NCI-H2227 treated with DMSO at 0.1 percent for 48 hours (cell line): ENCODE results near the gene TUBGCP4.

Experiments
- DNase-seq: peaks from one replicate; lab custom pipeline; 2025; lab: John Stamatoyannopoulos, UW

TUBGCP4 gene

DNA sequence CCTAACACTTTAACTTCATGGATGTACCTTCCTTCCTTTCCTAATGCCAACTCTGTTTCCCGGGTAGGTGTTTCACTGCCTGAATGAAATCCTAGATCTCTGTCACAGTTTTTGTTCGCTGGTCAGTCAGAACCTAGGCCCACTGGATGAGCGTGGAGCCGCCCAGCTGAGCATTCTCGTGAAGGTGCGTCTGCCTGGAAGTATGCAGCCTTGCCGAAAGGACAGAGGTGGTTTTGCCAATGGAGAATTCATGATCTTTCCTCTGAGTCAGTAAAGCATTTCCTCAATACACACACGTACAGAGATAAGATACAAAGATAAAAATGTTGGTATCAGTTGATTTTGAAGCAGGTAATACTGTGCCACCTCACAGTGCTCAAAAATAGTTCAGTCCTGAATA is 32.7 kb downstream of the TUBGCP4 start:
- no peak for DNase-seq

DNA sequence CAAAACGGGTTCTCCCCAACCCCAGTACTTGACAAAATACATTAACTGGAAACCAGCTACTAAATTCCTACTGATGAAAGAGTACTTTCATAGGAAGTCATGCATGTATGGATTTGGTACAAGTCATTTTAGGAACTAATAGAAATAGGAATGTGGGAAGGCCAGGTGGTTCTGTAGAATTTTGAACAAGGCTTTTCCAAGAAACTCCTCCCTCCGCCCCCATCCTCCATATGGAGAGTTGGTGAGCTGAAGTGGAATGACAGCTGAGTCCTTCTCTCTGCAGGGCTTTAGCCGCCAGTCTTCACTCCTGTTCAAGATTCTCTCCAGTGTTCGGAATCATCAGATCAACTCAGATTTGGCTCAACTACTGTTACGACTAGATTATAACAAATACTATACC is 33.2 kb downstream of the TUBGCP4 start:
- DNase-seq = no peak

DNA sequence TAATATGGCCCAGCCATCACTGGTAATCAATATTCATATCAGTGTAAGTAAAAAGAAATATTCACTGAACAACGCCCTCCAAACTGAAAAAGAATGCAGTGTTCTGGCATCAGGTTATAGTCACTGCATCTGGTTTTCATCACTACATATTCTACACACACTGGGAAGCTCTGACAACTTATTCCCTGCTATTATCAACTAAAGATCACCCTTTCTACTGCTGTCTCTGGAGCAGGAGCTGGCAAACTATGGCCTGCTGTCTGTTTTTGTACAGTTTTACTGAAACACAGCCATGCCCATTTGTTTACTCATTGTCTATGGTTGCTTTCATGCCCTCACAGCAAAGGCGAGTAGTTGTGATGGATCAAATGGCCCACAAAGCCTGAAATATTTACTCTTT is 35.3 kb downstream of the TUBGCP4 start:
- no peak for DNase-seq

DNA sequence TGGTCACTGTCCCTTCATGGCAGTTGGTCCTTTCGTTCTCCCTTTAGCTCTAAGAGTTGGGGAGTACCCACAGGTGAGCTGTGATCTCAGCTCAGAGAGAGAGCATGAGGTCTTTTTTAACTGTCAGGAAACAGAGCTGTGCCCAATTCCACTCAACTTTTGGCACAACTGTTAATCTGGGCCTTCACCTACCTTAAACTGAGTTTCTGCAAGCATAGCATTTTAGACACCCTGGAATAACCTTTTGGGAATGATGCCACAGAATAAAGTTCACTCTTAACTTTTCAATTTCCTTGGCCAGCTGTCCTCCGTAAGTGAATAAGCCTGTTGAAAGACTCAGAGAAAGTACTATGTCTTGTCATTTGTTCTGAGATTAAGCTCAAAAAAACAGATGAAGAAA is 35.9 kb downstream of the TUBGCP4 start:
- DNase-seq = no peak

DNA sequence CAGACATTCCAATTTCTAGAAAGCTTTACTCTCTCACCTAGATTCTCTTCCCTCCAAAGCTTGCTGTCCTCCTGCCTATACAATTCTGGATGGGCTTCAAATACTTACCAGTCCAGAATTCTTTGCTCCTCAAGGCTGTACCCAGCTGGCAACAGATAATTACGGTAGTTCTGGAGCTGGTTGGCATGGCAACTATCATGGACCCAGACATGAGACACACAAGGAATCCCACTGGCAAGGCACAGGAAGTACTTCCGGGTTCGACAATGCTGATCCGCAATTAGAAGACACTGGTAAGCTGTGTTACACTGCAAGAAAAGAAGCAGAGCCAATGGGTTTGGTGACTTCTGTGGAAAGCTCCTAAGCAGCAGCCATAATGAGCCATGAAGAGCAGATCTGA is 37.9 kb downstream of the TUBGCP4 start:
- peak; percentile 14 for DNase-seq

DNA sequence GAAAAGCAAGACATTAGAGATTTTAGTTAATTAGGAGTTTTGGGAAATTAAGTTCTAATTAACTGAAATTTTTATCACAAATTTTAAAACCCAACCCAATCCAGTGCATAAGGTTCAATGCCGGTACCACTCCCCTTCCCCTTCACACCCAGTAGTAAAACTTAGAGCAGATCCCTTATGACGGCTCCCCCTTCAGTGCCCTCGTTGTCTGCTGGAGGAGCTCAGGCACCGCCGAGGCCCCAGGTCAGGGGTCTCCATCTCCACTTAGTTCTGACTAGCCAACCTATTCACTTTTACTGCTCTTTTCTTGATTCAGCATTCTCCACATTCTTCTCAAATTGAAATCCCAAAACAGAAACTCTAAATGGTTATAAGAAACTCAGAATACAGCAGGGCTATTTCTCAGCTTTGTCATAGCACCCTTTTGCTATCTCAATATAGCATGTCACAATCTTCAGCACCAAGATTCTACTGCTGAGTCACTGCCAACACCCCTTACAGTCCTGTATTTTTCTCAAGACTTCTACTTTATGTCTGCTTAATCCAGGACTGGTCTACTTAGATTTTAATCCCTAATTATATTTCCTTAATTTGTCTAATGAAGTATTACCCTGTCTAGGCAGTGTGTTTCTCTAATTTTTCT is 39.8 kb downstream of the TUBGCP4 start:
- DNase-seq = no peak

DNA sequence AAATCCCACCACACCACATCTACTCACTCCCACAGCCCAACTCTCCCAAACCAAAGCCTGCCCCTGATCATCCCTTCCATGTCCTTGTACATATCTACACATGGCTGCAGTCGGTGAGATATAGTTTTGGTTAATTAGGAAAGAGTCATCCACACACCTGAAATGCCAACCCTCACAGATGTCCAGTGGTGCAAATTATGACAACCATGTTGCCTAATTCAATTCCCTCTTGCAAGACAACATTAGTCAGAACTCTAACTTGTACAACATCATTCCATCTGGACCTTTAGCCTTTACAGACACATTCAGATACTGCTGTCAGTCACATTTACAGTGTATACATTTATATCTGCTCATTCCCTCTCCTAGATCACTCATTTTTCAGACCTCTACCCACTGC is 41.2 kb downstream of the TUBGCP4 start:
- no peak for DNase-seq

DNA sequence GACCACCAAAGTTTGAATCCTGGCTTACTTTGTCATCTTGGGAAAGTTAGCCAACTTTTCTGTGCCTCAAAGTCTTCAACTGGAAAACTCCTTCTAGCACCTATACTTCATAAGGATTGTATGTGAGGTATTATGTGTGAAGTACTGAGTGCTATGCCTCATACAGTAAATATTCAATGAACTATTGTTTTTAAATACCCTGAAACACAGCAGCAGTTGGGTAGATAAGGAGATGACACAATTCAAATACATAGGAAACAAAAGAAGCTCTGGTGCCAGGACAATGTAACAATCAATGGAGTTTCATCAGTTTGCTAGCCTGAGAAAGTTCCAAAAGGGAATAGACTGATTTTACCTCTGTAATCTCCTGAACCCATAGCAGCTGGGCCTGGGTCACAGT is 43.3 kb downstream of the TUBGCP4 start:
- DNase-seq = no peak

DNA sequence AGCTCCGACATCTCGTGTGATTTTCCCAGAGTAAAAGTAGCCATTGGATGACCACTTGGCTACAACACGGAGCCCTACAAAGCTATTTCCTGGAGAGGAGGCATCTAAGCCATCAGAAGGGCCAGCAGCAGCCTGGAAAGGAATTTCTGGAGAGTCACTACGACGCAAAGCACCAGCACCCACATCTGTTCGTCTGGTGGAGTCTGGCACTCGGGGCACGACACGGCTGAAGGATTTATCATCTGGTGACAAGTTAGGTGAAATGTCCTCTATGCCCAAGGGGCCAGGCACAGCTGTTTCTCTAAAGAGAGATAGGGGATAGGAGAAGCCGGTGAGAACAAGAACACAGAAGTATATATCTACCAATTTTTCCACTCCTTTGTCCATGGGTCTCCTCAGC is 49.5 kb downstream of the TUBGCP4 start:
- DNase-seq = no peak

DNA sequence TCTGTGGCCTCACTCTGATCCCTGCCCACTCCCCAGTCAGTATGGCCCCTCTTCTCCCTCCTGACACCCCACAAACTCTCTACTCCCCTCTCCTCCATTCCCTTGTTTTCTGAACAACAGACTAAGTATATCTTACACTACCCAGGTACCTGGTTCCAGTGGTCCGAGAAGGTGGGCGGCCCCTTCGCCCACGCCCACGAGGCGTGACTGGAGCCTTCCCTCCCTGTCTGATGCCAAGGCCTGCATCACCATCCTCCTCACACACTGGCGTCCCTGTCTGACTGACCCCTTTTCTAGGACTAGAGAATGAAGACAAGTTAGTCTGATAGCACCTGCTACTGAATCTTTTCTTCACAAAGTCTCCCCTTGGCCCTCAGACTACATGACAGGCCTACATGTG is 50.0 kb downstream of the TUBGCP4 start:
- no peak for DNase-seq

DNA sequence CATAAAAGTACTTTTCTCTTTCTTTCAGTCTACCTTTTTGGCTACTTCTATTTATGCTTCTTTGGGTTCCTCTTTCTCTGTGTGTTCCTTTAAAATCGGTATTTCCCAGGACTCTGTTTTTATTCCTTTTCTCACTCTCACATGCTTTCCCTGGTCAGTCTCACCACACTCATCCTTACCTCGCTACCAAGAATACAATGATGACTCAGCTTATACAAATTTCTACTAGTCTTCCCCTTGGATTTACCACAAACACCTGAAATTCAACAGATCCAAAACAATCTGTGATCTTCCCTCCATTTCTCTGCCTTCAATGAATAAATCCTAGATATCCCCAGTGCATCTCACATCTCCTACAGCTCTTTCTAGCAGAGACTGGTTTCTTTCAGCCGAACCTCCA is 52.9 kb downstream of the TUBGCP4 start:
- no peak for DNase-seq

DNA sequence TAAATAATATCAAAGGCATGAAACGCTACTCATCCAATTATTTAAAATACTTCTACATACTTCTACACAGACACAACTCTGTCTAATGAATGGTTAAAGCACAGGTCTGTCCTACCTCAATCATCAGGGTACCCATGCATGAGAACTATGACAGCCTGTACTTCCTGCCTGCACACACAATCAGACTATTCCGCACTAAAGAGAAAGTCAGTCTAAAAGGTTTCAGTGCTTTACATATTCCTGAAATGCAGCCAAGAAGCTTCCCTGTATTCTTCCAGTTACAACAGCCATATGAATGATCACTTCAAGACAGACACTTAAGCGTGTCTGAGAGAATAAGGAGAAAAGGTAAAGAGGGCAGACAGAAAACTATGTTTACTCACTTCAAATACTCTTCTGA is 58.8 kb downstream of the TUBGCP4 start:
- no peak for DNase-seq

DNA sequence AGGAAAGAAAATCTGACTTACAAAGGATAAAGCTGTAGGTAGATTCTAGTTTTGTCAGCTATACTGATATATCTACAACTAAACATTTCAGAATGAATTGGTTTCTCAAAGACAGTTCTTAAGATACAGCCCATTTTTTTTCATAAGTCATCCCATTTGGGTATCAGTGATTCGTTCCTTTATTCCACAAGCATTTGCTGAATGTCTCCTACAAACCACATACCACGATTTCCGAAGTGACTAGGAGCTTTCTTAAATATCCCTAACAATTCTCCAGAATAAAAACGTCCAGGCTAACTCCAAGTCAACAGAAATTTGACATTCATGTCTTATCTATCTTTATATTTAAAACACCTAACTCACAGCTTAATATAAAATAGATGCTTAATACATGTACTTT is 62.3 kb downstream of the TUBGCP4 start:
- no peak for DNase-seq

DNA sequence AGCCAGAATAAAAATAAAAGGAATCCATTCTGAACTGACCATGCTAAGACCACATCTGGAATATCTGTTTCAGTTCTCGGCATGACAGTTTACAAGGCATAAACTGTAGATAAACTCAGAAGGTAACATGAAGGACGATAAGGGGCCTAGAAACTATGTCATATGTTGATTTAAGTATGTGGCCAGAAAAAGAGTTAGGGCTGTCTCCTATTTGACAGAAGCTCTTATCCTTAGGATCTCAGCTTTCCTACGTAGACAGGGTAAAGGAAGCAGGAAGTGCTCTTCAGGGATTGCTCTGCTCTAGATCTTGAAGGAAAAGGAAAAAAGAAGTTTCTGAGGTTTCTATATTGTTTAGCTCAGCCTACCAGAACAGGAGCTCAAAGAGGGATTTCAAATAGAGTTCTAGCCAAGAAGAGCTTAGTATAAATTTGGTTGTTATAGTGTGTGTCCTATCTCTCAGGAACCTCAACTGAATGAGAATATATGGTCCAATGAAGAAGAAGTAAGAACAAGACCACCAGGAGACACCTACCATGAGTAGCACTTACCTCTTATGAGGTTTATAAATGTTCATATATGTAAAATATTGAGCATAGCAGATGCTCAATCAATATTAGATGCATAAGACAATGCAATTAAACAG is 62.9 kb downstream of the TUBGCP4 start:
- no peak for DNase-seq

DNA sequence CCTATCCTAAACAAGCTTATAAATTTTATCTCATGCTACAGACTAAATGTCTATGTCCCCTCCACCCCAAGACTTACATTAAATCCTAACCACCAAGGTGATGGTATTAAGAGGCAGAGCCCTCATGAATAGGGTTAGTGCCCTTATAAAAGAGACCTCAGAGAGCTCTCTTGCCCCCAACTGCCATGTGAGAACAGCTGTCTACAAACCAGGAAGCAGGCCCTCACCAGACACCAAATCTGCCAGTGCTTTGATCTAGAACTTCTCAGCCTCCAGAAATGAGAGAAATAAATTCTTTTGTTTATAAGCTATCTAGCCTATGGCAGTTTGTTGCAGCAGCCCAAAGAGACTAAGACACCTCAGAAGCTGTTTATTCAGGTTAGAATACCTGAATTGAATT is 63.5 kb downstream of the TUBGCP4 start:
- DNase-seq = no peak

DNA sequence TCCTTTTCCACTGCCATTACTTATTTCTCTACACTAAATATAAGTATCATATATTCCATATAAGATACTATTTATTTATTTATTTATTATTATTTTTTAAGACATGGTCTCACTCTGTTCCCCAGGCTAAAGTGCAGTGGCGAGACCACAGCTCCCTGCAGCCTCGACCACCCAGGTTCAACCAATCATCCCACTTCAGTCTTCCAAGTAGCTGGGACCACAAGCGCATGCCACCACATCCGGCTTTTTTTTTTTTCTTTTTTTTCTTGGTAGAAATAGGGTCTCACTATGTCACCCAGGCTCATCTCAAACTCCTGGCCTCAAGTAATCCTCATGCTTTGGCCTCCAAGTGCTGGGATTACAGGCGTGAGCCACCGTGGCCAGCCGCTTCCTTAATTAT is 65.5 kb downstream of the TUBGCP4 start:
- DNase-seq = no peak

DNA sequence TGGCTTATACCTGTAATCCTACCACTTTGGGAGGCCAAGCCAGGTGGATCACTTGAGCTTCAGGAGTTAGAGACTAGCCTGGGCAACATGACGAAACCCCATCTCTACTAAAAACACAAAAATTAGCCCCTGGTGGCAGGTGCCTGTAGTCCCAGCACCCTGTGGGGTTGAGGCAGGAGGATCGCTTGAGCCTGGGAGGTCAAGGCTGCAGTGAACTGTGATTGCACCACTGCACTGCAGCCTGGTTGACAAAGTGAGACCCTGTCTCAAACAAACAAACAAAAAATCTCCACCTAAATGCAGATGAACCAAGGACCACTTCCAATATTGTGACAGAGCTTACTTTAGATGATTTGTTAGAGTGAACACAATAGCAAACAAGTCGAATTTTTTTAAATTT is 68.4 kb downstream of the TUBGCP4 start:
- no peak for DNase-seq

DNA sequence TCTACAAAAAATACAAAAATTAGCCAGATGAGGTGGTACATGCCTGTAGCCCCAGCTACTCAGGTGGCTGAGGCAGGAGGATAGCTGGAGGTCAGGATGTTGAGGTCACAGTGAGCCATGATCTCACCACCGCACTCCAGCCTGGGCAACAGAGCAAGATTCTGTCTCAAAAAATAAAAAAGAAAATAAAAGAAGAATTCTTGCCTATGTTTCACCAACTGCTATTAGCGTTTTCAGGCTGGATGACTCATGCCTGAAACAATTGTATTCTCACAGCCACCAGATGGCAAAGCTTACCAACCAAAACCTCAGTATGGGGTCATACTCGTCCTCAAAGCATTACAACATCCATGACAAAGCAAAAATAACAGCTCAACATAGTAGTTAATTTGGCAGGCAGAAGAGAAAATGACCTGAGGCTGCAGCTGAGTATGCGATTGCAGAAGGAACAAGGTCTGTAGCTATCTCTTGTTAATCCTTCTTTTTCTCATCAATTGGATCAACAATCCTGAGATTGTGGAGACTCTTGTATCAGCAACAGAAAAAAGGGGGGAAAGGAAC is 69.9 kb downstream of the TUBGCP4 start:
- DNase-seq = peak; percentile 60

DNA sequence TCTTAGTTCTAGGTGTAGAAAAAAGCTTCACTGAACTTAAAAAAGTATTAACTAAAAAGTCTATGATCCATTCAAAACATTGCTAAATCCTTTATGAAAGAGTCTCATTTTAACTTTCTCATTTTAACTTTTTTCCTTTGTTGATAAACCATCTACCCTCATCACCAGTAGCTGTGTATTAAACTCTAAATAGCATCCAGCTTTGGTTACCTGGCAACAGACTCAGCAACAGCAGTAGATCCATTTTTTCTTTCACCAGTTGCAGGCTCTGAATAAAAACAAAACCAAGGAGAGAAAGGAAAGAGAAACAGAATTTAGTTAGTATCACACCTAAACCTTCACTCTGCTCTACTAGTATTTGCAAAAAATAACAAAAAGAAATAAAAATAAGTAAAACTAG is 70.4 kb downstream of the TUBGCP4 start:
- no peak for DNase-seq

DNA sequence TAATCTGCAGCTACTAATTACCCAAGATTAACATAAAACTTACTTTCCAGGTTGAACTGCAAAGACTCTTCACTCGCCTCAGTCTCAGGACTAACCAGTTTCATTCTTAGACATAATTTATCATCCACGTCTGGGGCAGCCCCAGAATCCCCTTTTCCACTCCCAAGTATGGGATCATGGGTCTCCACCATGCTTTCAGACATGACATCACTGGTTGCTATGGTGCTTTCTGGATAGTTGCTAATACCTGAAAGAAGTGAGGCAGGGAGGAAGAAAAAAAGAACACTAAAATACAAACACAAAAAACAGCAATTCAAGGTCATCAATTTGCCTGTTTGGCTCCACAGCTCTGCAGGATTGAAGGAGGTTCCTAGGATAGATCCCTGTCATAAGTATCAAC is 75.4 kb downstream of the TUBGCP4 start:
- no peak for DNase-seq

DNA sequence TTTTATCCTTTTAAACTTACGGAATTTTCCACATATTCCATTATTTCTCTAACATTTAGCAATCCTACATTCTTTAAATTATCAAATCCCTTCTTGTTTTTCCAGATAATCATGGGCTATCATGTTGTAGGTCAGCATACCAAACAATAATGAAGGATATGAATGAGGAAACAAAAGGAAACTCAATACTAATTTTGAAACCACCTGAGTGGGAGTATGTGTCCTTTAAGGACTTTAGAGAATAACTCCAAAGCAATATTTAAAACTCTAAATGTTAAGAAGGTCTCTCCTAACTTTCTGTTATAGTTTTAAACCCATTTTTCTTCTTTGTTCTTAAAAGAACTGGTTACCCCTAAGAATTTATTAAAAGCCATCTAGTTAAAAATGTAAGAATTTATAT is 79.1 kb downstream of the TUBGCP4 start:
- DNase-seq = no peak
